Subcutaneous adipose tissue (tissue), 4 donors: ENCODE measurements around the gene DEF6. TPM values are rescaled to one million over a fixed set of nuclear protein-coding genes. Genes with fewer than 3 reads are reported as not detected.

Experiments
- total RNA-seq, 4 donors: library from RNA; depleted of rRNA; stranded (reverse); fragments of >200 nt; gene quantifications; one replicate each; pipeline ENCODE4 v1.1.0, GENCODE V29; 2016
- TF ChIP-seq, protein P1 (sequence below): fragments of 450-650 bp; IDR thresholded peaks from one replicate; pipeline ENCODE4 v1.5.1; 2016; ENCODE audit warnings: low read depth, mild to moderate bottlenecking, control low read depth, antibody characterized with exemption, moderate library complexity

DEF6 gene
- total RNA-seq, 4 donors from 2014 or later, result 1.9 to 13.6 (median 5.0) TPM

DNA sequence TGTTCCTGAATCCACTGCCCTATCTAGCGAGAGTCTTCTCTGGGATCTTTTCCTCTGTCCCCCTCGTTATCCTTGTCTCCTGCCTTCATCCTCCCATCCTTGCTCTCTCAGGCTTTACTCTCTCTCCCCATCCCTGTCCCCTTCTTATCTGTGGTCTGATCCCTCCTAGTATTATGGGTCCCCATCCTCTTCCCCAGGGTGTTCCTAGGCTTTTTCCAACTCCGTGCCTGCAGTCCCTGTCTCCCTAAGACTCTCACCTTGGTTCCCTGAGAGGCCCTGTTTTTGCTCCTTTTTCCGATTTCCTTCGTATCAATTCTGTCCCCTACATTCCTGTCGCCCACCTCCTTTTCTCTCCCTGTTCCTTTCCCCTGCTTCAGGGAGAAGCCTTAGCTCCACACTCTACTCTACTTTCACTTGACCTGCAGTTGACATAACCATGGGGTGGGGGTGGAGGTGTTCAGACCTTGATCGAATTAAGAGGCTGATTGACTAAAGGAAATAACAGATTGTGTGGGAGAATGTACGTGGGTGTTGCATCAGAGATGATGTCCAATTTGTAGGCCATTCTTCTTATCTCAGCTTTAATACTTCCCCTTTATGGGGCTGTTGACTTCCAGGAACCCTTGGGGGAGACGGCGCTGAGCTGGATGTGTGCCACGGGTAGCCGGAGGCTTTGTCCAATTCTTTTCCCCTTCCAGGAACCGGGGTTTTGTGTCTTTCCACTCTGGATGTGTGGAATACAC lies 45.6 kb downstream of the DEF6 start:
- TF ChIP-seq, protein P1, sequence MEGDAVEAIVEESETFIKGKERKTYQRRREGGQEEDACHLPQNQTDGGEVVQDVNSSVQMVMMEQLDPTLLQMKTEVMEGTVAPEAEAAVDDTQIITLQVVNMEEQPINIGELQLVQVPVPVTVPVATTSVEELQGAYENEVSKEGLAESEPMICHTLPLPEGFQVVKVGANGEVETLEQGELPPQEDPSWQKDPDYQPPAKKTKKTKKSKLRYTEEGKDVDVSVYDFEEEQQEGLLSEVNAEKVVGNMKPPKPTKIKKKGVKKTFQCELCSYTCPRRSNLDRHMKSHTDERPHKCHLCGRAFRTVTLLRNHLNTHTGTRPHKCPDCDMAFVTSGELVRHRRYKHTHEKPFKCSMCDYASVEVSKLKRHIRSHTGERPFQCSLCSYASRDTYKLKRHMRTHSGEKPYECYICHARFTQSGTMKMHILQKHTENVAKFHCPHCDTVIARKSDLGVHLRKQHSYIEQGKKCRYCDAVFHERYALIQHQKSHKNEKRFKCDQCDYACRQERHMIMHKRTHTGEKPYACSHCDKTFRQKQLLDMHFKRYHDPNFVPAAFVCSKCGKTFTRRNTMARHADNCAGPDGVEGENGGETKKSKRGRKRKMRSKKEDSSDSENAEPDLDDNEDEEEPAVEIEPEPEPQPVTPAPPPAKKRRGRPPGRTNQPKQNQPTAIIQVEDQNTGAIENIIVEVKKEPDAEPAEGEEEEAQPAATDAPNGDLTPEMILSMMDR, result no peak

DNA sequence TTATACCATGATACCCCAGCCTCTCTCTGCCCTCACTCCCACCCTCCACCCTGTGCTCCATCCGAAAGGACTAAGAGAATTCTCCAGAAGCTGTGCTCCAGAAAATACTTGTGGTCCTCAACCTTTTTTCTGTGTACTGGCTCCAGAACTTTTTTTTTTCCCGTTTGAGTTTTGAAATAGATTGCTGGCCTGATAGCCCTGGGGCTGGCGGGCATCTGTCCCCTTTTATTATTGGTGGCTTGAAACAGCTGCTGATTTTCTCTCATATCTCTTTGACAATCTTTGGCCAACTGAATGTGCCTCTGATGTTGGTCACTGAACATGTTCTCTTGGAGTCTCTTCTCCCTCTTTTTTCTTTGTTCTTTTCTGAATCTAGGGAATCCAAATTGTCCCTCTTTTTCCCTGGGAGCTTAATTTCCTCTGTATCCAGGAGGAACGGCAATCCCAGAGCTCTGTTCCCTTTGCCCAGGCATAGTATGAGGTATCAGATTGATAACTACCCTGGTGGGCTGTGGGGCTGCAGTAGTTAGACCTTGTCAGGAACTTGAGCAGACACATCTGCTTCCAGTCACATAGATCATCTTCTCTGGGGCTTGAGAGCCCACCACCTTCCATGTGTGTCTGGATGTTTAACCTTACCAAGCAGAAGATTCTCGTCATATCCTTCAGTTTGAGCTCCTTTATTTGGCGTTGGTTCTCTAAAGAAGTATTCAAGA lies 46.4 kb downstream of the DEF6 start:
- TF ChIP-seq, protein P1, result no peak

DNA sequence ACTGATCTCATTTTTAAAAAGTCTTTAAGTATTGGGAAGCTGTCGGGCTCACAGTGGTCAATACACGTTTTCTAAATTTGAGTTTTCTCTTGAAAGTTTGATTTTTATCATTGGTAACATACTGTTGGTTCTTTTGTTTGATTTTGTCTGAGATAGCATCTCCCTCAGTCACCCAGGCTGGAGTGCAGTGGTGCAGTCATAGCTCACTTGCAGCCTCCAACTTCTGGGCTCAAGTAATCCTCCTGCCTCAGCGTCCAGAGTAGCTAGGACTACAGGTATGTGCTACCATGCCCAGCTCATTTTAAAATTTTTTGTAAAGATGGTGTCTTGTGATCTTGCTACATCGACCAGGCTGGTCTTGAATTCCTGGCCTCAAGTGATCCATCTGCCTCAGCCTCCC lies 53.8 kb downstream of the DEF6 start:
- TF ChIP-seq, protein P1, result no peak

DNA sequence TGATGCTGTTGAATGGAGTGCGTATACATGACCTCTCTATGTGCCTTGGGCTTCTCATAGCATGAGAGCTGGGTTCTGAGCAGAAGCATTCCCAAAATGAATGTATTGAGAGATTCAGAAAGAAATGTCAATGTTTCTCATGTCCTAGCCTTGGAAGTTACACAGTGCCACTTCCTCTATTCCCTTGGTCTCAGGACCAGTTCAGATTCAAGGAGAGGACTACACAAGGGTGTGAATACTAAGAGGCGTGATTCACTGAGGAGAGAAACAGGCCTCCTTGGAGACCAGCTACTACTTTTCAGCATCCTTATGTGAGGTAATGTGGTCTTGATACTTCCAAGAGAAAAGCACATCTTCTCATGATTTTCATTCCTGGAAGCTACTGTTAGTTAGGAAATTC lies 55.1 kb downstream of the DEF6 start:
- TF ChIP-seq, protein P1, result no peak

DNA sequence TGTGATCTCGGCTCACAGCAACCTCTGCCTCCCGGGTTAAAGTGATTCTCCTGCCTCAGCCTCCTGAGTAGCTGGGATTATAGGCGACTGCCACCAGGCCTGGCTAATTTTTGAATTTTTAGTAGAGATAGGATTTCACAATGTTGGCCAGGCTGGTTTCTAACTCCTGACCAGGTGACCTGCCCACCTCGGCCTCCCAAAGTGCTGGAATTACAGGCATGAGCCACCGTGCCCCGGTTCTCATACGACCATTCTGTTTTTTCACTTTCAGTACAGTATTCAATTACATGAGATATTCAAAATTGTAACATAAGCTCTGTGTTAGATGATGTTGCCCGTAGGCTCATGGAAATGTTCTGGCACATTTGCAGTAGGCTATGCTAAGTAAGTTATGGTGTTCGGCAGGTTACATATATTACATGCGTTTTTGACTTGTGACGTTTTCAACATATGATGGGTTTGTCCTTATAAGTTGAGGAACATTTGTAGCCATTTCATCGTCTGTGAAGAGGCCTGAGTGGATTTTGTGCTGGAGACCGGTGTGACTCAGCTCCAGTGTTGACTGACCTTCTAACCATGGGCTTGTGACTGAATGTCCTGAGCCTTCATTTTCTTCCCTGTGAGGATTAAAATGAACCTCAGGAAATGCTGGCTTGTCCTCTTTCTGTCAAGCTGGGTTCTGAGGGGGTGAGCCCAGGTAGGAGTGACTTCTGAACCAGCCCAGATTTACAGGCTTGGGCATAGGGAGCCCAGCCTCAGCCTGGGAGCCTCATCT lies 56.9 kb downstream of the DEF6 start:
- TF ChIP-seq, protein P1, result no peak

DNA sequence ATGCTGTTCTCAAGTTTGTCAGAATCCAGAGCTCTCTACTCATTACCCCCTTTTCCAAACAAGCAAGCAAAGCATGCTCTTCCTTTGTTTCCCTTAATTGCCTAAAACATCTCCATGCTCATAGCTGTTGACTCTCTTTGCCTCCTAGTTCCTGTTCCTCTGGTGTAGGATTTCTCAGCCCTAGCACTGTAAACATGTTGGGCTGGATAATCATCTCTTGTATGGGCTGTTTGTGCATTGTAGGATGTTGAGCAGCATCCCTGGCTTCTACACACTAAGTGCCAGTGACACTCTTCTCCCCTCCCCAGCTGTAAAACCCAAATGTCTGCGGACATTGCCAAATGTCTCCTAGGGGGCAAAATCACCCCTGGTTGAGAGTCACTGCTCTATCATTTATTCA lies 58.8 kb downstream of the DEF6 start:
- TF ChIP-seq, protein P1, result no peak

DNA sequence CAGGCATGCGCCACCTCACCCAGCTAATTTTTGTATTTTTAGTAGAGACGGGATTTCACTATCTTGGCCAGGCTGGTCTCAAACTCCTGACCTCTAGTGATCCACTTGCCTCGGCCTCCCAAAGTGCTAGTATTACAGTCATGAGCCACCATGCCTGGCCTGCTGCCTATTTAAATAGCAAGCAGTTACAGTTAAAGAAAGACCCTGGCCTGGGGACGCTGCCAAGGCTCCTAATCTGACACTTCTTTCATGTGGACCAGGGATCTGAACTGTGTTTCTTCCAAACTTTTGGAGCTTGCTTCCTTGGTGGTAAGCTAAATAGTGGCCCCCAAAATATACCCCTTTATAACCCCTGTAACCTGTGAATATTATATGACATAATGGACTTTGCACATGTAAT lies 60.1 kb downstream of the DEF6 start:
- TF ChIP-seq, protein P1, result no peak
